GM19239 (cell line): ENCODE data around the gene RIC8A.
"Not testable (repeated sequence)": the region's sequence is repeated elsewhere in the genome, so short reads cannot be mapped to it uniquely, and the experiment has no call there.

ENCODE experiments used
- DNase-seq: peaks from one replicate; pipeline ENCODE4 v3.0.0; 2011; ENCODE audit warnings: low spot score; ENCODE audit not compliant: insufficient read length
- FAIRE-seq: peaks from 2 replicates; lab custom pipeline; 2011; peaks lifted over from hg19 to GRCh38; lab: Jason Lieb, UNC

Gene RIC8A

GRCh38 chr11:207208-207862 is at the start of gene RIC8A, which contains the start of gene BET1L:
Gene RIC8A, plus strand, starts transcription at chr11:207708. Its CDS starts 1,147 bp downstream, at chr11:208855.
Gene BET1L, minus strand, starts transcription at chr11:207399. Its CDS starts 78 bp downstream, at chr11:207321.
- peak; percentile 96 for DNase-seq
- FAIRE-seq: peak; percentile 99

- DNase-seq, FAIRE-seq: not testable (repeated sequence)
These were observed 27.3 kb upstream of the RIC8A start for GRCh38 chr11:180242-180641.

GRCh38 chr11:189200-189783 is 18.2 kb upstream of the RIC8A start:
- not testable (repeated sequence) for DNase-seq, FAIRE-seq

GRCh38 chr11:189843-190311 is 17.6 kb upstream of the RIC8A start:
- not testable (repeated sequence) for FAIRE-seq, DNase-seq

- not testable (repeated sequence) for DNase-seq
- FAIRE-seq: peak; percentile 52
These were observed 17.0 kb upstream of the RIC8A start for GRCh38 chr11:190546-190945.

GRCh38 chr11:191490-192478 is 15.7 kb upstream of the RIC8A start:
- FAIRE-seq: peak; percentile 99

GRCh38 chr11:192674-193128 is 14.8 kb upstream of the RIC8A start, which contains the start of gene SCGB1C1:
Gene SCGB1C1, plus strand, starts transcription at chr11:193078. Its CDS starts 22 bp downstream, at chr11:193100.
- DNase-seq, FAIRE-seq: not testable (repeated sequence)

More at GRCh38 chr11:191490-192478, 15.7 kb upstream of the RIC8A start:
- DNase-seq: not testable (repeated sequence)

- not testable (repeated sequence) for FAIRE-seq, DNase-seq
These were observed 14.0 kb upstream of the RIC8A start for GRCh38 chr11:193481-193880.

GRCh38 chr11:196786-197731 is 10.4 kb upstream of the RIC8A start:
- DNase-seq (no peak), FAIRE-seq (no peak)

- FAIRE-seq (no peak), DNase-seq (no peak)
These were observed 9.7 kb upstream of the RIC8A start for GRCh38 chr11:197741-198235.

GRCh38 chr11:198236-198806 is 9.2 kb upstream of the RIC8A start:
- FAIRE-seq (no peak), DNase-seq (no peak)

GRCh38 chr11:199004-199581 is 8.4 kb upstream of the RIC8A start:
- no peak for DNase-seq
- no peak for FAIRE-seq

- DNase-seq (no peak), FAIRE-seq (no peak)
These were observed 7.7 kb upstream of the RIC8A start for GRCh38 chr11:199782-200181.

- no peak for FAIRE-seq
- DNase-seq: no peak
These were observed 7.1 kb upstream of the RIC8A start for GRCh38 chr11:200224-201003.

- FAIRE-seq (no peak), DNase-seq (no peak)
These were observed 5.5 kb upstream of the RIC8A start for GRCh38 chr11:201966-202365.

GRCh38 chr11:202490-202889 is 5.0 kb upstream of the RIC8A start:
- no peak for DNase-seq
- FAIRE-seq: no peak
